Neuronal stem cell (in vitro differentiated cells): Measurements from ENCODE around the gene GSX1. TPM values are rescaled to one million over a fixed set of nuclear protein-coding genes. Genes with fewer than 3 reads are reported as not detected.
A peak's percentile ranks its signal among the peaks of the same experiment; 100 is the strongest.
"Not testable (repeated sequence)": the region's sequence is repeated elsewhere in the genome, so short reads cannot be mapped to it uniquely, and the experiment has no call there.

Experiments
- DNase-seq: peaks from one replicate; pipeline ENCODE4 v3.0.0-alpha.2; 2013; ENCODE audit warnings: low spot score
- H2AFZ ChIP-seq: one replicate; pipeline ENCODE4 v1.6.1; 2013; ENCODE audit warnings: mild to moderate bottlenecking, low read length, inconsistent platforms
- H2AK5ac ChIP-seq: 2 replicates; pipeline ENCODE4 v1.6.1; 2013; ENCODE audit warnings: low read depth, mild to moderate bottlenecking, inconsistent platforms, low read length, moderate library complexity, mixed read lengths
- H2BK120ac ChIP-seq: 2 replicates; pipeline ENCODE4 v1.6.1; 2013; ENCODE audit warnings: low read depth, mild to moderate bottlenecking, inconsistent platforms, low read length, moderate library complexity, mixed read lengths
- H2BK12ac ChIP-seq: one replicate; pipeline ENCODE4 v1.6.1; 2013; ENCODE audit warnings: low read length, inconsistent platforms
- H2BK15ac ChIP-seq: 2 replicates; pipeline ENCODE4 v1.6.1; 2013; ENCODE audit warnings: mild to moderate bottlenecking, low read length, inconsistent platforms, mixed read lengths
- H2BK5ac ChIP-seq: one replicate; pipeline ENCODE4 v1.6.1; 2013; ENCODE audit warnings: inconsistent platforms, mild to moderate bottlenecking, low read length, moderate library complexity
- H3K14ac ChIP-seq: one replicate; pipeline ENCODE4 v1.6.1; 2013; ENCODE audit warnings: low read length, inconsistent platforms
- H3K18ac ChIP-seq: 2 replicates; pipeline ENCODE4 v1.6.1; 2013; ENCODE audit warnings: low read length, inconsistent platforms
- H3K23ac ChIP-seq: 2 replicates; pipeline ENCODE4 v1.6.1; 2013; ENCODE audit warnings: low read depth, mild to moderate bottlenecking, mixed read lengths, low read length, inconsistent platforms; ENCODE audit not compliant: poor library complexity
- H3K27ac ChIP-seq: replicated peaks from 3 replicates; pipeline ENCODE4 v1.5.1; 2013; ENCODE audit warnings: low read length, inconsistent platforms
- H3K27me3 ChIP-seq, 3 experiments: 2 replicates each; pipeline ENCODE4 v1.6.1; 2013; ENCODE audit warnings: low read length in 3 of 3, mild to moderate bottlenecking in 2 of 3, inconsistent platforms in 1 of 3, low read depth in 1 of 3, mixed read lengths in 1 of 3, moderate library complexity in 1 of 3; ENCODE audit not compliant: control insufficient read depth in 3 of 3, insufficient read depth in 3 of 3
- H3K36me3 ChIP-seq, 2 donors: replicated peaks in 1 of 2; 2 replicates each; pipeline ENCODE4 v1.6.1; 2013; ENCODE audit warnings: low read length in 2 of 2; ENCODE audit not compliant: control insufficient read depth in 2 of 2, insufficient read depth in 2 of 2
- H3K4ac ChIP-seq: 2 replicates; pipeline ENCODE4 v1.6.1; 2013; ENCODE audit warnings: inconsistent platforms, mild to moderate bottlenecking, low read length, moderate library complexity
- H3K4me1 ChIP-seq, 2 donors: 1 replicate in 1 of 2; 2 replicates in 1 of 2; pipeline ENCODE4 v1.6.1; 2013; ENCODE audit warnings: low read length in 2 of 2, low read depth in 1 of 2; ENCODE audit not compliant: control insufficient read depth in 2 of 2, insufficient read depth in 1 of 2
- H3K4me2 ChIP-seq: one replicate; pipeline ENCODE4 v1.6.1; 2013; ENCODE audit warnings: mild to moderate bottlenecking, low read length, inconsistent platforms; ENCODE audit not compliant: insufficient read depth, poor library complexity, severe bottlenecking
- H3K4me3 ChIP-seq, 2 donors: 2 replicates each; pipeline ENCODE4 v1.5.1; 2013; ENCODE audit warnings: low read length in 2 of 2, mild to moderate bottlenecking in 2 of 2, inconsistent platforms in 1 of 2, moderate library complexity in 1 of 2
- H3K79me1 ChIP-seq: one replicate; pipeline ENCODE4 v1.6.1; 2013; ENCODE audit warnings: low read depth, mild to moderate bottlenecking, inconsistent platforms, low read length, moderate library complexity
- H3K9ac ChIP-seq: one replicate; pipeline ENCODE4 v1.6.1; 2013; ENCODE audit warnings: mild to moderate bottlenecking, low read depth, low read length, inconsistent platforms; ENCODE audit not compliant: poor library complexity
- H3K9me3 ChIP-seq, 2 donors: replicated peaks in 1 of 2; 2 replicates each; pipeline versions ENCODE3 to v1.6.1; 2013; ENCODE audit warnings: low read length in 2 of 2, mild to moderate bottlenecking in 2 of 2, inconsistent platforms in 1 of 2, low read depth in 1 of 2, mixed read lengths in 1 of 2, moderate library complexity in 1 of 2; ENCODE audit not compliant: control insufficient read depth in 2 of 2, insufficient read depth in 1 of 2
- H4K8ac ChIP-seq: one replicate; pipeline ENCODE4 v1.6.1; 2013; ENCODE audit warnings: low read depth, mild to moderate bottlenecking, inconsistent platforms, low read length, moderate library complexity
- H4K91ac ChIP-seq: one replicate; pipeline ENCODE4 v1.6.1; 2013; ENCODE audit warnings: low read length, low read depth, mild to moderate bottlenecking, inconsistent platforms; ENCODE audit not compliant: poor library complexity
- WGBS, 2 donors: extraction: QIAGEN DNeasy Blood & Tissue Kit; methylation state at CpG; one replicate each; pipeline ENCODE4 v1.1.7; 2013; ENCODE audit warnings: missing lambda C conversion rate in 2 of 2, mixed read lengths in 1 of 2; ENCODE audit not compliant: insufficient read length in 2 of 2, insufficient replicate concordance in 1 of 2; ENCODE audit errors: extremely low coverage in 2 of 2; 5-methylcytosine and 5-hydroxymethylcytosine counted together
- polyA plus RNA-seq, 2 experiments: library from polyadenylated mRNA; stranded (reverse); fragments of 200-250 nt; gene quantifications; one replicate each; pipeline ENCODE4 v1.2.3, GENCODE V29; 2013

GSX1 gene
- polyA plus RNA-seq (2013, experiment 1 of 2): not detected
- polyA plus RNA-seq (2013, experiment 2 of 2): not detected

DNA sequence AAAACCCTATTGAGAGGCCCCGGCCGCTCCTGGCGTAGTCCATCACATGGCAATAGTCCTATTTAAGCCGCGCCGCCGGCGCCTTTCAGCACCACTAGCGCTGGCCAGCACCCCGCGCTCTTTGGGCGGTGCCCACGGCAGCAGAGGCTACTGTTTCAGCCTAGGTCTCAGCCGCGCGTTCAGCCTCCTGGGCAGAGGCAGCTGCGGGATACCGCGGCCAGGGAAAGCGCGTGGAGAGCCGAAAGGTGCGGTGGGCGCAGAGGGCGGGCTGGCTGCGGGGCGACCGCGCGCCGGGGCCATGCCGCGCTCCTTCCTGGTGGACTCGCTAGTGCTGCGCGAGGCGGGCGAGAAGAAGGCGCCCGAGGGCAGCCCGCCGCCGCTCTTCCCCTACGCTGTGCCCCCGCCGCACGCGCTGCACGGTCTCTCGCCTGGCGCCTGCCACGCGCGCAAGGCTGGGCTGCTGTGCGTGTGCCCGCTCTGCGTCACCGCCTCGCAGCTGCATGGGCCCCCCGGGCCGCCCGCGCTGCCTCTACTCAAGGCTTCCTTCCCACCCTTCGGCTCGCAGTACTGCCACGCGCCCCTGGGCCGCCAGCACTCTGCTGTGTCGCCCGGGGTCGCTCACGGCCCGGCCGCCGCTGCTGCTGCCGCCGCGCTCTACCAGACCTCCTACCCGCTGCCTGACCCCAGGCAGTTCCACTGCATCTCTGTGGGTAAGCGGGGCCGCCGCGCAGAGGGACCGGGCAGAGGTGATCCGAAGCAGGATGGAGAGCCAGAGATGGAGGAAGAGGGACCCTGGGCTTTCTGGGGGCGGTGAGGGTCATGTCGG is at the start of gene GSX1:
Gene GSX1 (plus strand): TSS at position 91 of the 826 bp plus-strand sequence. CDS start 208 bp downstream, at position 299.
- H3K36me3 ChIP-seq: no peaks in the 10 kb centered on the region
- H2BK15ac ChIP-seq: no peak within 1 kb of the TSS
- H3K4me2 ChIP-seq: no peak within 1 kb of the TSS
- H2BK5ac ChIP-seq: no peak within 1 kb of the TSS
- H2AK5ac ChIP-seq: no peak within 1 kb of the TSS
- H3K4me3 ChIP-seq: peak within 1 kb of the TSS in 1 of 2 donors; percentile 12
- H4K8ac ChIP-seq: no peak within 1 kb of the TSS
- H2BK12ac ChIP-seq: no peak within 1 kb of the TSS
- DNase-seq: peak; percentile 85
- peak within 1 kb of the TSS; percentile 43 for H2AFZ ChIP-seq
- no peak within 1 kb of the TSS for H2BK120ac ChIP-seq
- H4K91ac ChIP-seq: no peak within 1 kb of the TSS
- H3K27ac ChIP-seq: no peak within 1 kb of the TSS
- H3K9ac ChIP-seq: no peak within 1 kb of the TSS
- H3K79me1 ChIP-seq: no peaks in the 10 kb centered on the region
- peak within 1 kb of the TSS; percentile 92 for H3K23ac ChIP-seq
- H3K18ac ChIP-seq: peak within 1 kb of the TSS; percentile 51
- peaks cover 4 to 16% of the 10 kb centered on the region in 2 donors for H3K4me1 ChIP-seq
- no CpG with 5 or more reads among the region's 87 CpGs for WGBS, 2 donors
- H3K14ac ChIP-seq: no peak within 1 kb of the TSS
- peaks cover 0 to 2% of the 10 kb centered on the region in 2 donors for H3K9me3 ChIP-seq
- H3K27me3 ChIP-seq: peaks cover 70 to 95% (median 94%) of the 10 kb centered on the region in 3 experiments
- no peak within 1 kb of the TSS for H3K4ac ChIP-seq

DNA sequence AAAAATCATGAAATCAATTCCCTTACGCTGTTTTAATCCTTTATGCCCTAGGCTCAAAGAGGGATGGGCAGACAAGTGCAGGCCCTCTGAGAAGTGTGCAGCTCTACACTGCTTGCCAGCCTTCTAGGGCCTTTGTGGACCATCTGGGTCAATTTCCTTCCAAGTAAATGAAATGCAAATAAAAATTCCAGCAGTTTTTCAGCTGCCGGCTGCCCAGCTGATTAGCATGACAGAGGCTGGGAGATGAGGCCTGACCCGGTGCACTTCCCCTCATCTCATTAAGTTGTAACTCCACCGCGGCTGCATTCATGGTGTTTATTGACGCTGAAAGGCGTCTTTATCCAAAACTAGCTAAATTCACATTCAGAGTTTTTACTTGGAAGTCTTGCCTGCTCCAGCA is 47.5 kb upstream of the GSX1 start:
- DNase-seq: peak; percentile 77
- WGBS, 2 donors: no CpG with 5 or more reads among the region's 7 CpGs
- H3K4me3 ChIP-seq: no peak overlapping the region

DNA sequence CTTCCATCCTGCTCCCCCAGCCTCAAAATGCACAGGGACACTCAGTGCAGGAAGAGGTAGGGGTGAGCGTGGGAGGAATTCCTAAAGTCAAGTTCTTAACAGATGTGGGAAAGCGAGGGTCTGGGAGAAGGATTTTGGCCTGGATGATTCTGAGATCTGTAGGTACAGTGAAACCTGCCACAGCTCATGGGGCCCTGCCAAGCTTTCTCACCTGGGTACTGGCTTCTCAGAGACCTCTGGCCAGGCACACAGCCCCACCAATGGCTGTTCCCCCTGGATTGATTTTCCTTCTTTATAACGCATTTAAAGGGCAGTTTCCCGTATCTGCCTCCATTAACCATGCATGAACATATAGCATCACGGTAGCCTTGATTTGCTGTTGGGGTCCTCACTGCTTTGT is 47.0 kb upstream of the GSX1 start:
- Histone ChIP-seq H3K4me1 (peaks cover 13 to 27% of the 10 kb centered on the region in 2 donors), H4K8ac (no peak overlapping the region), H3K23ac (no peak overlapping the region), H3K27ac (peak overlapping the region; percentile 77), H3K27me3 (no peaks in the 10 kb centered on the region), H2BK120ac (no peak overlapping the region), H3K9me3 (peaks cover 2 to 9% of the 10 kb centered on the region in 2 donors), H4K91ac (no peak overlapping the region), H3K14ac (peak overlapping the region; percentile 32), H3K18ac (peak overlapping the region; percentile 87), H2AFZ (peak overlapping the region; percentile 57), H3K4ac (no peak overlapping the region), H2BK5ac (peak overlapping the region; percentile 19), H3K36me3 (no peaks in the 10 kb centered on the region), H2BK15ac (no peak overlapping the region), H3K79me1 (no peaks in the 10 kb centered on the region), H3K4me3 (no peak overlapping the region), H2AK5ac (peak overlapping the region; percentile 20), H3K9ac (no peak overlapping the region), H2BK12ac (no peak overlapping the region), H3K4me2 (peak overlapping the region; percentile 26)
- no CpG with 5 or more reads among the region's 5 CpGs for WGBS, 2 donors
- no peak for DNase-seq

More for the DNA sequence above, 47.5 kb upstream of the GSX1 start:
- no peak overlapping the region for H2BK12ac ChIP-seq
- no peaks in the 10 kb centered on the region for H3K36me3 ChIP-seq
- H3K9ac ChIP-seq: no peak overlapping the region
- H3K18ac ChIP-seq: no peak overlapping the region
- no peak overlapping the region for H2BK5ac ChIP-seq
- H3K4me1 ChIP-seq: peaks cover 13 to 27% of the 10 kb centered on the region in 2 donors
- no peak overlapping the region for H3K14ac ChIP-seq
- H2AFZ ChIP-seq: peak overlapping the region; percentile 57
- H2BK15ac ChIP-seq: no peak overlapping the region
- peak overlapping the region; percentile 77 for H3K27ac ChIP-seq
- no peak overlapping the region for H2AK5ac ChIP-seq
- H2BK120ac ChIP-seq: no peak overlapping the region
- no peak overlapping the region for H3K23ac ChIP-seq
- no peaks in the 10 kb centered on the region for H3K79me1 ChIP-seq
- H3K27me3 ChIP-seq: no peaks in the 10 kb centered on the region
- no peak overlapping the region for H4K8ac ChIP-seq
- no peak overlapping the region for H4K91ac ChIP-seq
- peak overlapping the region; percentile 26 for H3K4me2 ChIP-seq
- no peak overlapping the region for H3K4ac ChIP-seq
- H3K9me3 ChIP-seq: peaks cover 2 to 9% of the 10 kb centered on the region in 2 donors

DNA sequence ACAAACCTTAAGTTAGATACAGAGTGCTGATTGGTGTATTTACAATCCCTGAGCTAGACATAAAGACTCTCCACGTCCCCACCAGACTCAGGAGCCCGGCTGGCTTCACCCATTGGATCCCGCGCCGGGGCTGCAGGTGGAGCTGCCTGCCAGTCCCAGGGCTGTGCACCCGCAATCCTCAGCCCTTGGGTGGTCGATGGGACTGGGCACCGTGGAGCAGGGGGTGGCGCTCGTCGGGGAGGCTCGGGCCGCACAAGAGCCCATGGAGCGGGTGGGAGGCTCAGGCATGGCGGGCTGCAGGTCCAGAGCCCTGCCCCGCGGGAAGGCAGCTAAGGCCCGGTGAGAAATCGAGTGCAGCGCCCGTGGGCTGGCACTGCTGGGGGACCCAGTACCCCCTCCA is 44.1 kb upstream of the GSX1 start:
- not testable (repeated sequence) for H3K79me1 ChIP-seq, H3K14ac ChIP-seq, H3K23ac ChIP-seq, H3K18ac ChIP-seq, H2BK15ac ChIP-seq, H2AFZ ChIP-seq, H3K27me3 ChIP-seq, H3K9me3 ChIP-seq, DNase-seq, H2AK5ac ChIP-seq, H4K91ac ChIP-seq, H2BK12ac ChIP-seq, H2BK5ac ChIP-seq, H2BK120ac ChIP-seq, H3K4ac ChIP-seq, H4K8ac ChIP-seq, H3K36me3 ChIP-seq, H3K4me2 ChIP-seq, H3K4me3 ChIP-seq, H3K27ac ChIP-seq, H3K9ac ChIP-seq
- WGBS, 2 donors: no CpG with 5 or more reads among the region's 21 CpGs
- H3K4me1 ChIP-seq: peaks cover 11 to 22% of the 10 kb centered on the region in 2 donors
